Measurements from ENCODE around the gene HOXA5.

HOXA5 gene

DNA sequence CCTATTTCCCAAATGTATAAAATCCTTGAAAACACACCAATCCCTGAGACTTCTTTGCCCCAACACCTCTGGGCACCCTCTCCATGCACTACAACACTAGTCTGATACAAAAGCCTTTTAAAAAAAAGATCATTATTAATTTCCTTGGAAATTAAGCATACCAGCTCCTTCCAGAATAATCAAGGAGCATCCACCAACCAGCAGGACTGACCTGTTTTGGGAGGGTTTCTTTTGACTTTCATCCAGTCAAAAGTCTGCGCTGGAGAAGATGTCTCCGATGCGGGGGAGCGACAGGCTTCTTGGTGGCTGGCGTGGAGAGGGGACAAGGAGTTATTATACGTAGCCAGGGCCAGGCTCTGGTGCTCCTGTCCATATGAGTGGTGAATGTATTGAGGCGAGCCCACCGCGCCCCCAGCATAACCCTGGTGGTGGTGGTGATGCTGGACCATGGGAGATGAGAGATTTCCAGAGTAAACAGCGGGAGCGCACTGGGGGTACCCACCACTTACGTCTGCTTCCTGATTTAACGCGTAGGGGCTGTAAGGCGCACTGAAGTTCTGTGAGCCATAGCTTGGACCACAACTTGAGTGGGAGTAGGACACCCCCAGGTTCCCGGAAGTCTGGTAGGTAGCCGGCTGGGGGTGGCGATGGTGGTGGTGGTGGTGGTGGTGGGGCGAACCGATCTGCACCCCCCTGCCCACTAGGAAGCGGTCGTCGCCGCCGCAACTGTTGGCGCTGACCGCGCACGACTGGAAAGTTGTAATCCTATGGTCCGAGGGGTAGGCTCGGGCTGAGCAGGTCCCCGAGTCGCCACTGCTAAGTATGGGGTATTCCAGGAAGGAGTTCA, 48.2 kb downstream of the HOXA5 start:
- no peak for DNase-seq (ENCODE audit: low read depth)

DNA sequence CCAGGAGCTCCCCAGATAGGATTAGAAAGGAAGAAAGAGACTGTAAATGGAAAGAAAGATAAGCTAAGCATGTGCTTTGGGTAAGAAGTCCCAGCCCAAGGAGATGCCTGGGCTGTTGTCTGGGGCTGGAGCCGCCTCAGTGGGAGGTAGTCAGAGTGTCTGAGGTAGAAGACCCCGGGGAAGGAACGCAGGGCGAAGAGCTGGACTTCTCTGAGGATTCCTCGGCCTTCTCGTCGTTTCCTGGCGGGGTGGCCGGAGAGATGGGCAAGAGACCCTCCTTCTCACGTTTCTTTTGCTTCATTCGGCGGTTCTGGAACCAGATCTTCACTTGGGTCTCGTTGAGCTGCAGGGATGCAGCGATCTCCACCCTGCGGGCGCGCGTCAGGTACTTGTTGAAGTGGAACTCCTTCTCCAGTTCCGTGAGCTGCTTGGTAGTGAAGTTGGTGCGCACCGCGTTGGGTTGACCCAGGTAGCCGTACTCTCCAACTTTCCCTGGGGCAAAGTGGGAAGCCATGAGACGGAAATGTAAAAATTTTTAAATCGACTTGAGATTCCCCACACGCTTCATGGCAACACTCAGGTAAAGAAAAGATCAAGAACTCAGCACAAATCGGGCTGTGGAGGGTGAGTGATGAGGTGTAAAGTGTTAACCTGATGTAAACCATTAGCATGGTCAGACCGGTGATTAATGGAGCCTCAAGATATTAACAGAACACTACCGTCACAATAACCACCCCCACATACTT, 49.0 kb downstream of the HOXA5 start:
- DNase-seq (ENCODE audit: low read depth): no peak

DNA sequence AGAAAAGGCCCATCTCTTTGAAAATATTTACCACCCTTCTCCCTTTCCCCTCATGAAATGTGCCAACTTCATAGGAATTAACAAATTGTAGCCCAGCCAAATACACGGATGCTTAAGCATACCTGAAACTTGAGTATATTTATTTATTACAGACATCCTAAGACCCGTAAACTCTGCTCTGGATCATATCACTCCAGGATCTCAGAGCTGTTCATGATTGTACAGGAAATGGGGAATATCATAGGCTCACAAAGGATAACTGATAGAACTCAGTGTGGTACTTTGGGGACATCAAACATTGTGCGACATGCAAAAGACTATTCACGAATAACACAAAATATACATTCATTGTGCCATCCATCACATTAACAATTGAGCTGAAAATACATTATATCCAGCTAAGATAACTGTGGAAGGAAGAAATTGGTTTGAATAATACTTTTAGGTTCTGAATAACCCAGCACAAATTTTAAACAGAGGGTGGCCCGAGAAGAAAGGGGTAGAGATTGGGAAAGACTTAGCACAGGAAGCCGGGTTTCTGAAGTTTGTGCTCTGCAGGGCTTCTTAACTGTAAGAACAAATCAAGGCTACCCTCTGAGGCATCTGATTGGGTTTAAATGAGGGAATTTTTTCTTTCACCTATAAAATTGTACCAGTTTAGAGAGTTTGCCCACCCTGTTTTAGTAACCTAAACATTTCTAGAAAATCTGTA, 50.1 kb downstream of the HOXA5 start:
- DNase-seq (ENCODE audit: low read depth): no peak

DNA sequence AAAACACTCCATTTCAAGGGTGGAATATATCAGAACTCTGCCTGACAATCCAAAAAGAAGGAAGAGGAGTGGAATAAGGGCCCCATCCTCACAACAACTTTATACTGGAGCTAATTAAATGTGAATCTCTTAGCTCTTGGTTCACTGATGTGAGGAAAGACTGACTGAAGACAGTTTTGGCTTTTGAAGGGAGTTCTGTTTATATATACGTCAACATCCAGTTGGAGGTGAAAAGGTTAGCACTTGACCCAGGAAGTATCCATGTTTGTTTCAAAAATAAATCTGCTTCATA, 50.7 kb downstream of the HOXA5 start:
- DNase-seq (ENCODE audit: low read depth): no peak

DNA sequence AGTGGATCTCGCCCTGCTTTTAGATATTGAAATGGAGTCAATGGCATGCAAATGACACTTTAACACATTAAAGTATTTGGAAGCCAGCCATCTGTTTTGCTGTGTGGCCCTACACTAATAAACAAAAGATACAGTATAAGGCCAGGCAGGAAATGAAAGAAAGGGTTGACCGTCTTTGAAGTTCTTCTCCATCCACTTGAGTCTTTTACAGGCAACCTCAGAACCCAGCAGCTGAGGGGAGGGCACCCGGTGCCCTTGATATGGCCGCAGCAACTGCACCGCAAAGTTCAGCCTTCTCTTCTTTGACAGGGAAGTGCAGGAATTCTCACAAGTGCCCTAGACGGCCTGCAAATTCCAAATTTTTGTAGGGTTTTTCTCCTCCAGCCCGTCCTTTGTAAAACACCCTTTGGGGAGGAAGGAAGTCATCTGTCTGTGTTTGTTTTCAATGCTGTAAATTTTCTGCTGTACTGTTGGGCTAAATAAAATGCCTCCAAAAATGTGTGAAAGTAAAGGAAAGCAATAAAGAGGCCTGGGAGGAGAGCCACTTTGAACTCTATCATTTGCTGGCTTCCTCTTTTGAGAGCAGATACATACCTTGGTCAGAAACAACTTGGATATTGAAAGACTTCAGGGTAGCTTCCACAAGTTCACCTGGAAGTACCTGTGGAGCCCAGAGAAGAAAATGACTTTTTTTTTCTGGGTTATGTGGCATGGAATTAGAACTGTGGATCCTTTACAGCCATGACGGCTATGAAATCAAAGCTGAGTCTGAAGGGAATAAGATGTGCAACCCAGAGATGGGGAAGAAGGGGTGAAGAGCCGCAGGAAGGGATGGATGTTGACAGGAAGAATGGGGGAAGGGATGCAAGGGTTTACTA, 51.3 kb downstream of the HOXA5 start:
- no peak for DNase-seq (ENCODE audit: low read depth)

DNA sequence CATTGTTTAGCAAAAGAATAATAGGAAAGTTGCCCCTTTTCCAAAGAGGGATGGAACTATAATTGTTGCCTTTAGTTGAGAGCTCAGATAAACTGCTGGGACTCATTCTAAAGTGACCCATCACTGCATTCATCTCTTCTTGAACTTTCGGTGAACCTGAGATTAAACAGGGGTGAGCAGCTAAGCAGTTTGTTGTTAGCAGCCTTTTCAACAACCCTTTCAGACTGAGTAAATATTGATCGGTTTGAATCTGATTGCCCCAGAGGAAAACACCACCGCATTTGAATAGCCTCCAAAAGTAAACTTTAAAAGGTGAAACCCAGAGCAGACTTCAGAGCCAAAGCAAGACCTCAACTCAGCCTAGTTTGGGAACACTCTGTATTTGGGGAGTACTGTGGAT, 52.4 kb downstream of the HOXA5 start:
- no peak for DNase-seq (ENCODE audit: low read depth)

Measured in activated gamma-delta T cell treated with anti-CD3 and anti-CD28 coated beads, Interleukin-2, amount 50 U/mL, for 16 hours (primary cell).